Right ventricle myocardium inferior (tissue), 1 donor: ENCODE data around the gene NOTCH4. TPM values are rescaled to one million over a fixed set of nuclear protein-coding genes. Genes with fewer than 3 reads are reported as not detected.
"Not testable (repeated sequence)": the region's sequence is repeated elsewhere in the genome, so short reads cannot be mapped to it uniquely, and the experiment has no call there.

Source experiments
- ATAC-seq: fragments of 200-7000 bp; cut with Tn5 transposase; one replicate; pipeline ENCODE4 v1.9.1; 2020; ENCODE audit warnings: mild to moderate bottlenecking, moderate library complexity
- DNase-seq: peaks from one replicate; pipeline ENCODE4 v3.0.0; 2021; ENCODE audit errors: missing footprints
- intact Hi-C: fragments of 100-400 bp; cut with DNase I; formaldehyde crosslinking; loops from one replicate; pipeline ENCODE4 v1.11.0; 2022
- long read RNA-seq: library from polyadenylated mRNA; unstranded; transcript quantifications from one replicate; pipeline ENCODE4 v2.0.0, GENCODE V29; 2021
- total RNA-seq: library from RNA; stranded (reverse); fragmentation: NEBNext Ultra II Directional; extraction: Animal tissue kit (Norgen Biotek cat#: 25700); gene quantifications from one replicate; pipeline ENCODE4 v1.2.1, GENCODE V29; 2021
- donor health status: DM: no; HTN: yes; CAD: no; lungs with severe emphysema.

Gene NOTCH4
- total RNA-seq: 24.4 TPM
- long read RNA-seq, partial matches to known transcripts: 18 of 21 reads
- long read RNA-seq, other reads (novel, unspliced or antisense): 2 of 21 reads

GRCh38 chr6:32223258-32224235 lies at the start of gene NOTCH4:
Gene NOTCH4 (minus strand): TSS chr6:32224067. CDS start chr6:32223928, 139 bp downstream.
- intact Hi-C loops: no loop called here
- ATAC-seq (peak; percentile 33), DNase-seq (no peak)

GRCh38 chr6:32271429-32271828 lies 47.6 kb upstream of the NOTCH4 start:
- DNase-seq (no peak), ATAC-seq (no peak)
- intact Hi-C loops: no loop called here

GRCh38 chr6:32268459-32268858 lies 44.6 kb upstream of the NOTCH4 start:
- DNase-seq, intact Hi-C loops, ATAC-seq: not testable (repeated sequence)

- ATAC-seq (no peak), DNase-seq (no peak)
- intact Hi-C loops: no loop called here
Measured at GRCh38 chr6:32267035-32267434, 43.2 kb upstream of the NOTCH4 start.

GRCh38 chr6:32257262-32257661 lies 33.4 kb upstream of the NOTCH4 start:
- ATAC-seq, intact Hi-C loops, DNase-seq: not testable (repeated sequence)

- intact Hi-C loops: loop anchor here (2.0 kb wide), 1 partner anchor 137 kb away; no protein-coding TSS in a partner anchor
- DNase-seq (peak; percentile 74), ATAC-seq (peak; percentile 92)
Measured at GRCh38 chr6:32255199-32256153, 31.6 kb upstream of the NOTCH4 start.

- intact Hi-C loops: loop anchor here (2.0 kb wide), 1 partner anchor 138 kb away; no protein-coding TSS in a partner anchor
- DNase-seq (no peak), ATAC-seq (peak; percentile 31)
Measured at GRCh38 chr6:32254761-32255198, 30.9 kb upstream of the NOTCH4 start.

GRCh38 chr6:32252331-32253009 lies 28.6 kb upstream of the NOTCH4 start:
- DNase-seq (no peak), ATAC-seq (no peak)
- intact Hi-C loops: no loop called here

GRCh38 chr6:32249262-32249661 lies 25.4 kb upstream of the NOTCH4 start:
- no peak for DNase-seq
- intact Hi-C loops: loop anchor here (5.0 to 10.0 kb wide), 2 partner anchors 134 to 163 kb away; no protein-coding TSS in a partner anchor
- no peak for ATAC-seq

- ATAC-seq (no peak), DNase-seq (no peak)
- intact Hi-C loops: loop anchor here (5.0 to 10.0 kb wide), 2 partner anchors 133 to 165 kb away; no protein-coding TSS in a partner anchor
Measured at GRCh38 chr6:32247401-32247800, 23.5 kb upstream of the NOTCH4 start.

GRCh38 chr6:32244946-32245398 lies 21.1 kb upstream of the NOTCH4 start:
- ATAC-seq (peak; percentile 86), DNase-seq (peak; percentile 84)
- intact Hi-C loops: loop anchor here (5.0 to 10.0 kb wide), 2 partner anchors 130 to 167 kb away; no protein-coding TSS in a partner anchor

GRCh38 chr6:32244270-32244669 lies 20.4 kb upstream of the NOTCH4 start:
- peak; percentile 61 for ATAC-seq
- DNase-seq: no peak
- intact Hi-C loops: loop anchor here (10.0 kb wide), 1 partner anchor 129 kb away; no protein-coding TSS in a partner anchor

- not testable (repeated sequence) for DNase-seq, ATAC-seq
- intact Hi-C loops: loop anchor here (10.0 kb wide), 1 partner anchor 128 kb away; no protein-coding TSS in a partner anchor
Measured at GRCh38 chr6:32242318-32242813, 18.5 kb upstream of the NOTCH4 start.

GRCh38 chr6:32240686-32241085 lies 16.8 kb upstream of the NOTCH4 start:
- ATAC-seq: no peak
- intact Hi-C loops: loop anchor here (10.0 kb wide), 1 partner anchor 126 kb away; no protein-coding TSS in a partner anchor
- DNase-seq: no peak

GRCh38 chr6:32239462-32239861 lies 15.6 kb upstream of the NOTCH4 start:
- DNase-seq (no peak), ATAC-seq (no peak)
- intact Hi-C loops: no loop called here

GRCh38 chr6:32234934-32235333 lies 11.1 kb upstream of the NOTCH4 start:
- ATAC-seq (no peak), DNase-seq (no peak)
- intact Hi-C loops: no loop called here

GRCh38 chr6:32226434-32226833 lies 2.6 kb upstream of the NOTCH4 start:
- intact Hi-C loops: no loop called here
- DNase-seq (no peak), ATAC-seq (no peak)

- ATAC-seq (no peak), DNase-seq (no peak)
- intact Hi-C loops: no loop called here
Measured at GRCh38 chr6:32224696-32225095, 829 bp upstream of the NOTCH4 start.
